HG02610 (cell line): Measurements from ENCODE around the gene ZCCHC3.
"Not testable (repeated sequence)": the region's sequence is repeated elsewhere in the genome, so short reads cannot be mapped to it uniquely, and the experiment has no call there.

Source experiments
- ATAC-seq: cut with Tn5 transposase; IDR thresholded peaks from one replicate; pipeline ENCODE4 v1.9.1; 2021; ENCODE audit warnings: mild to moderate bottlenecking, moderate library complexity; ENCODE audit not compliant: unreplicated experiment

The ZCCHC3 gene

DNA sequence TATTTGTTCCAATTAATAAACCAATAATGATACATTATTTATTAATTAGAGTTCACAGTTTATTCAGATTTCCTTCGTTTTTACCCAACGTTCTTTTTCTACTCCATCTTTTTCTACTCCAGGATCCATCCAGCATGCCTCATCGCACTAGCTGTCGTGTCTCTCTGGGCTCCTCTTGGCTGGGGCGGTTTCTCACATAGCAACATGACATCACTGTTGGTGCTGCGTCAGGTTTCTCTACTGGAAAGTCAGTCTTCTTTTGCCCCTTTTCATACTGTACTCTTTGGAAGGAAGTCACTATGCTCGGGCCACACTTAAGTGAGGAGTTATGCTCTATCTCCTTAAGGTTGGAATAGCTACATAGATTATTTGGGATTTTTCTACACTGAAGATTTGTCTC, 14.2 kb downstream of the ZCCHC3 start:
- ATAC-seq = no peak

DNA sequence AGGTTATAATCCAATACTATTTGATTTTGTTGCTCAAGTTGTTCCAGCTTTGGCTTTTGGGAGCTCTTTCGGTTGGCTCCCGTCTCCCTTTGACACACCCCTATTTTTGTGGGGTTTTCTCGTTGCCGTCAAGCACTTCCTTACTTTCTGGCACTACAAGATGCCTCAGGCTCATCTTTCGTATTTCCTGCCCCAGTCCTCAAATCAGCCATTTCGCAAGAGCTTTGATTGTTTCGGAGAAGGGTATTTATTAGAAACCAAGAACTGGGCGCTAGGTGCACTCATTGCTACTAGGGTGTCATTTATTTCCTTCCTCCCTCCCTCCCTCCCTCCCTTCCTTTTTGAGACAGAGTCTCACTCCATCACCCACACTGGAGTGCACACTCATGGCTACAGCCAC, 14.7 kb downstream of the ZCCHC3 start:
- ATAC-seq = no peak

DNA sequence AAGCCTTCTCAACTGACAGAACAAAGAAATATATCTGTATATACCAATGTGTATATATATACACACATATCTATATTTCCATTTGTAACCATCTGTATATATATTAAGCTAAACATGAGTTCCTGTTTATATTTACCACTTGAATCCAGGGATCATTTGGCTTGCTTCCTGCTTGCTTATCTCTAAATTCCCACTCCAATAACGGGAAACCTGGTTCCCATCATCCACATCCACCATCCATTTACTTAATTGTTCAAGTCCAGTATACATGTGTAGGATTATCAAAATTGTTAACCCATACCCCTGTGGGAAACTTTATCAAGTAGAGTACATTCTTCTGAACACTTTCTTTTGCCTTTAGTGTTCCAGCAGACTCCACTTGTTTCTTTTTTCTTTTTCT, 15.5 kb downstream of the ZCCHC3 start:
- ATAC-seq = no peak

DNA sequence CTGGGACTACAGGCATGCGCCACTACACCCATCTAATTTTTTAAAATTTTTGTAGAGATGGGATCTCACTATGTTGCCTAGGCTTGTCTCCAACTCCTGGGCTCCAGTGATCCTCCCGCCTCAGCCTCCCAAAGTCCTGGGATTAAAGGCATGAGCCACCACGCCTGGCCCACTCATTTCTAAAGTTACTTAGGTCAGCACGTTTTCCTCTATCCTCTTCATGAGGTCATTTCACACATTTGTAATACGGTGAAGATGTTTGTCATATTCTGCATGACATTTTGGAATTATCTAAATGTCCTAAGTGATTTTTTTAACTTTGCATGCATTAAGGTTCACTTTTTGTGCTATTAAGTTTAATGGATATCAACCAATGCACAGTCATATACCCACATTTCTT, 16.0 kb downstream of the ZCCHC3 start:
- no peak for ATAC-seq

DNA sequence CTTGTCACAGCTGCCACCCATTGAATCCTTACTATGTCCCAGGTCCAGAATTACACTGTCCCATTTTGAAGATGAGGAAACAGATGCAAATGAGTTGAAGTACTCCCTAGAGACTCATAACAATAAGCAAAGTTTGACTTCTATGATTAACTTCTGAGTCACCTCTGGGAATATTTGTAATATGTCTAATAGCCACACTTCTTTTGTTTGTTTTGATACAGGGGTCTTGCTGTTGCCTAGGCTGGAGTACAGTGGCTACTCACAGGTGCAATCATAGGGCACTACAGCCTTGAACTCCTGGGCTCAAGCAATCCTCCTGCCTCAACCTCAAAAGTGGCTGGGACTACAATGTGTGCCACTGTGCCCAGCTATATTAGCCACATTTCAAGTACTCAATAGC, 16.6 kb downstream of the ZCCHC3 start:
- ATAC-seq = no peak

DNA sequence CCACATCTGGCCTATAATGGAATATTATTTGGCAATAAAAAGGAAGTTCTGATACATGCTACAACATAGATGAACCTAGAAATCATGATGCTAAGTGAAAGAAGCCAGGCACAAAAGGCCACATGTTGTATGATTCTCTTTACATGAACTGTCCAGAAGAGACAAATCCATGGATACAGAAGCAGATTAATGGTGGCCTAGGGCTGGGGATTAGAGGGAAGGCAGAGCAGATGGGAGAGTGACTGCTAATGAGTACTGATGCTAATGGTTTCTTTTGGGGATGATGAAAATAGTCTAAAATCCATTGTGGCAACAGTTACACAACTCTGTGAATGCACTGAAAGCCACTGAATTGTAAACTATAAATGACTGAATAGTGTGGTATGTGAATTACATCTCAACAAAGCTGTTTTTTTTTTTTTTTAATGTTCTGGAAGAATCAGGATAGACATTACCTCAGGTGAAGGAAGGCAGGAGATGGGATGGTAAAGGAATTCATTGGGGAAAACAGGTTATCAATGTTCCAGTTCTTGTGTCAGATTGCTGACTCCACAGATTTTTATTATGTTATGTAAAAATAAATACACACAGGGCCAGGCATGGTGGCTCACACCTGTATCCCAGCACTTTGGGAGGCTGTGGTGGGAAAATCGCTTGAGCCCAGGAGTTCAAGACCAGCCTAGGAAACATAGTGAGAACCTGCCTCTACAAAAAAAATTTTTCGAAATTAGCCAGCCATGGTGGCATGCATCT, 19.1 kb downstream of the ZCCHC3 start:
- no peak for ATAC-seq

DNA sequence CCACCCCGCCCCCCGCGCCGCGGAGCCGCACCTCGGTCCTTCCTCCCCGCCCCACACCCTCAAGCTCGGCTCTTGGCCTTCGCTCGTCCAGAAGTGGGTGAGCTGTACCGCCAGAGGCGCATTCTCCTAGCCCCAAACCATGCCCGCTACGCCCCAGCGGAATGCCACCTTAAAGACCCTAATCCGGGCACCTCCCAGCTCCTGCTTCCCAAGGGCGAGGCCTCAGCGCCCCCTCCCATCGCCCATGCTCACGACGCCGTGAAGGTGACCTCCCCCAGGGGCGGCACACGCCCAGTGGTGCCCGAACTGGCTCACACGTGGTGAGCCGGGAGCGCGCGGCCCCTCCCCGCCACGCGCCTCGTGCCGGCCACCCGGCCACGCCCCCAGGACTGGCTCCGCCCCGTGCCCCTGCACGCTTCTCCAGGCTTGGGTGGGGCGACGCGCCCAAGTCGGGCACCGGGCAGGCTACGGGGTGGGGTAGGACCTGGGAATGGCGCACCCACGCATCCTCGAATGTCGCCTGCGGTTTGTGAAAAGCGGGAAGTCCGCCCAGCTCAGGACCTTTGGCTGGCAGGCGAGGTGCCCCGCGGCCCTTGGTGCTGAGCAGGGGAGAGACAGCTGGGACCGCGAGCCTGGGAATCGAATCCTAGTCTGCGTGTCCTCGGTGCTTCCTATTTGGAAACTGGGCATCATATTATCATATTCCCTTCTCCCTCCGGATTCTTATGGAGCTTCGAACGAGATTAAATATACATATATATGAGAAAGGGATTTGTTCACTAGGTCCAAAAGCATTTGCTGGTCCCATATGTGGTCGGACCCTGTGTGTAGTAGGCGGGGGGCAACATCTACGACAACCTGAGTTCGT, 27.0 kb downstream of the ZCCHC3 start:
- ATAC-seq = peak; percentile 58

DNA sequence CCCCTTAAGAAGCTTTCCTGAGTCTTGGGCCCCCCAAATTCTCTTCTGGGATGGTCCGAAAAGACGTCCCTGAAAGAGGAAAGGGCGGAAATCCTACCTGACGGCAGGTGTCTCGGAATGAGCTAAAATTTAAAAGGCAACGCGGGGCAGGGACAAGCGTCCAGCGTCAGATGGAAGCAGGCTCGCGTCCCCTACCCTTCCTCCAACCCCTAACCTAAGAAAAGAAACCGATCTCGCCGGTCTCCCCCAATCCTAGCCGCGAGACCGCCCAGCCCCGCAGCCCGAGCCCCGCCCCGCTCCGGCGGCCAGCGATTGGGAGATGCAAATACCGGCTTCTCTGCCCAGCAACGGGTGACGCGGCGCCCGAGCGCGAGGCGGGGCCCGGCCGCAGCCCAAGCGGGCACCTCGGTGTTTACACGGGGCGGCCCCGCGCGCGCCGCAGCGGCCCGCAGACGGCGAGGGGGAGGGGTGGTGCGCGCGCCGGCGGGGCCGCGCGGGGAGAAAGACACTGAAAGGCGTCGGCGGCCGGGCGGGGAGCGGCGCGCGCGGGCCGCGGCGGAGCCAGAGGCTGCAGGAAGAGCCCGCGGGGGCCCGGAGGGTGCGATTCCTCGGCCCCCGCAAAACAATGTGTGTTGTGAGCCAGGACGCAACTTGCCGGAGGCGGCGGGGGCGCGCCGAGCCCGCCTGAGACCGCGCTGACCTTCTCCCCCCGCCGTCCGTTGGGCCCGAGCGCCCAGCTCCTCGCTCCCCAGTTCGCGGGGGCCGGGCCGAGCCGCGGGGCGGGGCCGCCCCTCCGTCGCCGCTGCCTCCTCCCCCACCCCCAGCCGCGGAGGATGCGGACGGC, 27.9 kb downstream of the ZCCHC3 start, which contains the start of gene SOX12:
Gene SOX12 (plus strand): TSS at position 508 of the 844 bp plus-strand sequence. CDS start 373 bp downstream, outside the sequence.
- ATAC-seq = peak; percentile 76

DNA sequence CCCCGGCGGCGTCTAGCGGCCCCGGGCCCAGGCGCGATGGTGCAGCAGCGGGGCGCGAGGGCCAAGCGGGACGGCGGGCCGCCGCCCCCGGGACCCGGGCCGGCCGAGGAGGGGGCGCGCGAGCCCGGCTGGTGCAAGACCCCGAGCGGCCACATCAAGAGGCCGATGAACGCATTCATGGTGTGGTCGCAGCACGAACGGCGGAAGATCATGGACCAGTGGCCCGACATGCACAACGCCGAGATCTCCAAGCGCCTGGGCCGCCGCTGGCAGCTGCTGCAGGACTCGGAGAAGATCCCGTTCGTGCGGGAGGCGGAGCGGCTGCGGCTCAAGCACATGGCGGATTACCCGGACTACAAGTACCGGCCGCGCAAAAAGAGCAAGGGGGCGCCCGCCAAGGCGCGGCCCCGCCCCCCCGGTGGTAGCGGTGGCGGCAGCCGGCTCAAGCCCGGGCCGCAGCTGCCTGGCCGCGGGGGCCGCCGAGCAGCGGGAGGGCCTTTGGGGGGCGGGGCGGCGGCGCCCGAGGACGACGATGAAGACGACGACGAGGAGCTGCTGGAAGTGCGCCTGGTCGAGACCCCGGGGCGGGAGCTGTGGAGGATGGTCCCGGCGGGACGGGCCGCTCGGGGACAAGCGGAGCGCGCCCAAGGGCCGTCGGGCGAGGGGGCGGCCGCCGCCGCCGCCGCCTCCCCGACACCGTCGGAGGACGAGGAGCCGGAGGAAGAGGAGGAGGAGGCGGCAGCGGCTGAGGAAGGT, 28.7 kb downstream of the ZCCHC3 start:
- no peak for ATAC-seq

DNA sequence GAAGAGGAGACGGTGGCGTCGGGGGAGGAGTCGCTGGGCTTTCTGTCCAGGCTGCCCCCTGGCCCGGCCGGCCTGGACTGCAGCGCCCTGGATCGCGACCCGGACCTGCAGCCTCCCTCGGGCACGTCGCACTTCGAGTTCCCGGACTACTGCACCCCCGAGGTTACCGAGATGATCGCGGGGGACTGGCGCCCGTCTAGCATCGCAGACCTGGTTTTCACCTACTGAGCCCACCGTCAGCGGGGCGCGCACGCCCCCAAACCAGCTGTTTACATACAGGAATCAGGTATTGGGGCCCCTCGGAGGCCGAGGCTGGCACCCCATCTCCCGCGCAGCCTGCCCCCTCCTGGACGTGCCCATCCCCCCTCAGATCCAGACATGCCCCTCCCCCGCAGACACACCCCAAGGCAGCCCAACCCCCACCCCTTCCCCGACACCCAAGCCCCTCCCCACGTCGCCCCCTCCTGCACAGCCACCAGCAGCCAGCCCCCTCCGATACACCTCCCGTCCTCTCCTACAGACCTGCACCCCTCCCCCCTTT, 29.3 kb downstream of the ZCCHC3 start:
- no peak for ATAC-seq

DNA sequence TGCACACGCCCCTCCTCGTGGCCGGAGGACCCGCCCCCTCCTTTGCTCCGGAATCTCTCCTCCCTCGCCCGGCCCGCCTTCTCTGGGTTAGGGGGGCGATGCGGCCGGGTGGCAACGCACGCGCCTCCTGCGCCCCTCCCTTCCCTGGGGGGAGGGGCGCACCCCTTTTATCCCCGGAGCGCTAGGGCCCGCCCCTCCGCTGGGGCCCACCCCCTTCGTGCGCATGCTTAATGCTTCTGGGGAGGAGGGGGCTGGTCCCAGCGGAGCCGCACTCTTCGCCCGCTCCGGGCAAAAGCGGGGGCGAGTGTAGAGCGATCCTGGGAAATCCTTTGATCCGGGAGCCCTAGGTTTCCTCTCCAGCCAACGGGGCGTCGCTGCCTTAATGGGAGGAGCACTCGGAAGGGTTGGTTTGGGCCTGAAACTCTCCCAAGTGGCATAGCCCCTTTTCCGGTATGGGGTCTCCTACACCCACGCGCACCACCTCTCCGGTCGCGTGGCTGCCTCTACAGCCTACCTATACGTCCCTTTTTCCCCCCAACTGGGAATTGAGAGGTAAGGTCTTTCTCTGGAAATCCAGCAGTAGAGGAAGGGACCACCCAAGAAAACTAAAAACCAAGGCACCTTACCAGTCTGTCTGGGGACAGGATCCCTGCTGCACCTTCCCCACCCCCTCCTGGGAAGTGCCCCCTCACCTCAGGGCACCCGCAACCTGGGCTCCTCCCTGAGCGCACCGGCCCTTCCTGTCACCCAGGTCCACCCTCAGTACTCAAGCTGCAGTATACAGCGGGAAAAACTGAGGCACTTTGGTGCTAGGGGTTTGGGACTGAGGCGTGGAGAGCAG, 30.0 kb downstream of the ZCCHC3 start:
- peak; percentile 21 for ATAC-seq

DNA sequence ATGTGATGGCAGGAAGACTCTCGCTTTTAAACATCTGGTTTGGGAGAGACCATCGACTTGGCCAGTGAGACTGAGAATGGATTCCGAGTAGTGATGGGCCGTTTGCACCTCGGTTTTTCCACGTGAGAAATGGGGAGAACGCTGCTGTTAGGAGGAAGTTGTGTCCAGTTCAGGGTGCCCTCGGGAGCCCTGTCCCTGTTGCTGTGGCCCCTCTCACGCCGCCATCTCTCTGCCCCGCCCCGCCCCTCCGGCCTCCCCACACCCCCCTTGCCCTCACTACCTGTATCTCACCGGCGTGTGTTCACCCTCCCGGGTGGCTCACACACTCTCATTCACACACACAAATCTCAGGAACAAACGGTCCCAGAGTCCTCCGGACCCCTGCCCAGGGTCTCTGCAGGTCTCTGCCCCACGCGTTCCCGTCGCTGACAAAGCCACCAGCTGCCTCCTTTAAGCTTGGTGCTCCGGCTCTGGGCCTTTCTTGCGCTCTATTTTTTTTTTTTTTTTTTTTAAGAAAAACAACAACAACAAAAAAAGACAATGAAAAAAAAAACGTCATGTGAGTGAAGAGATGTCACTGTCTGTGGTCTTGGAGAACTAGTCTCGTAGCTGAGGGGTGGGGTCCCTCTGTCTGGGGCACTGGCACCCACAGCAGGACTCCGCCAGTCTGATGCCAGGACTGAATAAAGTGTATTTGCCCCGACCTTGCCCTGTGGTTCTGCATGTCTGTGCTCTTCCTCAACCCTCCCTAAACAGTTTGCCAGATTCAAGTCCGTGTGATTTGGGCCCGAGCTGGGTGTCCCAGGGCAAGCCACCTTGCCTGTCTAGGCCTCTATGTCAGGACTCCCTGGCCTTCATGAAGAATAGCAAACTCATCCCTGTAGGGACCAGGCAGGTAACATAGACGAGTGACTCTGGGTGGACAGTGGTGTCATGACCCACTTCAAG, 30.9 kb downstream of the ZCCHC3 start:
- no peak for ATAC-seq

DNA sequence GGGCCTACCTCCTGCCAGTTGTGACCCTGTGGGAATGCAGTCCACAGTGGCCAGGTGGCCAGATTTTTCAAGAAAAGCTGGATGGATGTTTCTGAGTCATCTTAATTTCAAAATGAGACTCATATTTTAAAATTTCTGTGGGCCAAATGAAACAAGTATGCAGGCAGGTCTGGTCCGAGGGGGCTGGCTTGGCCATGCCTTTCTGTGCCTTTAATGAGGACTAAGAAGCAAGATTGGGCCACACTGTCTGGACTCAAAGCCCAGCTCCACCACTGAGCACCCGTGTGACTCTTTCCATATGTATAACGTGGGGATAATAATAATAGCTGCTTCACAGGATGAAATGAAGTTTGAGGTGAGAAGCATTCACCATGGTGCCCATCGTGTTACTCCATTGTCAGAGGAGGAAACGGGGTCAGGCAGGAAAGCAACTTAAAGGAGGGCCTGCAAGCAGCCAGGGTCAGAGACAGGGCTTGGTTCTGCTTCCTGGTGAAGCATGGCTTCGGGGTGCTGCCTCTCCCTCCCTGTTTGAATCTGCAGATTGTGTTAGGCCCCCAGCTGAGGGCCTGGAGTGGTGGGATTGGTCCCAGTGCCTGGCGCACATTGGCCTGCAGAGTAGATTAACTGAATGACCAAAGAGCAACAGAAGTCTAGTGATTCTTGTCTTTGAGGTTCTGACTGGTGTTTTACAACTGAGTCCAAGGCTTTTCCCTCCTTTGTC, 31.8 kb downstream of the ZCCHC3 start:
- ATAC-seq = no peak

DNA sequence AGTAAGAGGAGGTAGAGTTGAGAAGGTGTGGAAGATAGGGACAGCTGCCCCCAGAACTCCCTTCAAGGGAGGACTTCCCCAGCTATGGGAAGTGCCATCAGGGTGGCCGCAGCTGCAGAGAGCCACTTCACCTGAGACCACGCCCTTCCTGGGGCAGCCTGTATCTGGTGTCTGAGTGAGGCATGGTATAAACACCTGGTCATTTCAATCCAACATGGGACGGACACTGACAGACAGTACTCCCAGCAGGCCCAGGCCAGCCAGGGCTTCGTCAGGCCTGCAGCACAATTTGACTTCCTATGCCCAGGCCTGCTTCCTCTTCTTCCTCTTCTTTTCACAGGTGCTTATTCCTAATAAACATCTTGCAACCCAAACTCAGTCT, 32.5 kb downstream of the ZCCHC3 start:
- ATAC-seq = no peak

DNA sequence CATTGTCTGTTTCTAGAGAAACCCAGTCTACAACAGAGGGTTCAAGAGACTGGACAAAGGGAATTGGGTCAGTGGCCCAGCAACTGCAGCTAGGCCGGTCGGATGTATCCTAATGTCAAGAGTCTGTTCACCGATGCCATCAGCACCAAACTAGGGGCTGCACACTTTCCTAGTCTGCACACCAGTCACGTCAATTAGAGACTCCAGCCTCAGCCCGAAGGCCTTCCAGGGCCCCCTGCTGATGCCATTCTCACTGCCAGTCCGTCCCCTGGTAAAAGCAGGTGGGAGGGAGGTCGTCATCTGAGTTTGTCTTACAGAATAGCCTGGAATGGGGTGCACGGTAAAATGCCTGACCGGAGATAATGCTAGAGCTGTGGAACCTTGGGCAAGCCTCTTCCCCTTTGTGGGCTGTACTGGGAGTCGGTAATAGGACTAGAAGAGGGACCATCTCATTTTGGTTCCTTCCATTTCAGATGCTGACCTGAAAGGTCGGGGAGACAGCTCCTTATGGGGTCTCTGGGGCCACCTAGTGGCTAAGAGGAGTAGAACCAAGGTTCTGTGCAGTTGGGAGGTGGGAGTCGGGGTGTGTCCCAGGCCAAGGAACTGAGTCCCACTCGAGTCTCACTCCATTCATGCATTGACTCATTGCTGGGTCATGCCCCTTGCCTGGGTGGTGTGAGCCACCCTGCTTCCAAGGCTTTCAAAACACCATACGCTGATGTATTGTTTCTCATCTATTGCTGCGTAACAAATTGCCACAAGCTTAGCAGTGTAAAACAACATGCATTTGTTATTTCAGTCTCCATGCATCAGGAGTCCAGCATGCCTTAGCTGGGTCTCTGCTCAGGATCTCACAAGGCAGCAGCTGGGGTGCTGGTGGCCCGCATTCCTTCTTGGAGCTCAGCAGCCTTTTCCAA, 33.1 kb downstream of the ZCCHC3 start:
- ATAC-seq = no peak

DNA sequence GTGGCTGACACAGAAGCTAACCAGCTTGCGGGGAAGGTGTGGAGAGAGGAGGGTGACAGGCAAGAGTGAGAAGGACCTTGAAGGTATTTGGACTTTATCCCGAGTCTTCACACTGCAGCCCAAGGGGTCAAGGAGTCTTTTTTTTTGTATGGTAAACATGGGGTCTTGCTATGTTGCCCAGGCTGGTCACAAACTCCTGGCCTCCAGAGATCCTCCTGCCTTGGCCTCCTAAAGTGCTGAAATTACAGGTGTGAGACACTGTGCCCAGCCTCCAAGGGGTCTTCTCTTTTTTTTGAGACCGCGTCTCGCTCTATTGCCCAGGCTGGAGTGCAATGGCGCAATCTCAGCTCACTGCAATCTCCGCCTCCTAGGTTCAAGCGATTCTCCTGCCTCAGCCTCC, 37.2 kb downstream of the ZCCHC3 start:
- no peak for ATAC-seq

DNA sequence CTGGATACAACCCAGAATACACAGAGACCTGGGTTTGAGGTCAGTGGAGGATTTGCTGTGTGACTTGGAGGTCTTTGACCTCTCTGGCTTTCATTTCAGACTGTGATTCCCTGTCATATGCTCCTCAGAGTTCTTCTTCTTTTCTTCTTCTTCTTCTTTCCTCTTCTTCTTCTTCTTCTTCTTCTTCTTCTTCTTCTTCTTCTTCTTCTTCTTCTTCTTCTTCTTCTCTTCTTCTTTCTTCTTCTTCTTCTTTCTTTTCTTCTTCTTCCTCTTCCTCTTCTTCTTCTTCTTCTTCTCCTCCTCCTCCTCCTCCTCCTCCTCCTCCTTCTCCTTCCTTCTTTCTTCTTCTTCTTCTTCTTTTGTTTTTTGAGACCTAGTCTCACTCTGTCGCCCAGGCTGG, 38.7 kb downstream of the ZCCHC3 start:
- ATAC-seq = not testable (repeated sequence)
